GM12891 (cell line): ENCODE measurements around the gene TAF1B.

Source experiments
- PAX5 ChIP-seq: IDR thresholded peaks from 2 replicates; pipeline ENCODE4 v1.6.1; 2011; ENCODE audit warnings: low read length, moderate library complexity, mild to moderate bottlenecking; ENCODE audit not compliant: insufficient read depth, severe bottlenecking
- POLR2A ChIP-seq: IDR thresholded peaks from 2 replicates; pipeline ENCODE4 v1.6.1; 2011; ENCODE audit warnings: low read depth, low read length, control low read depth
- POLR2AphosphoS5 ChIP-seq: IDR thresholded peaks from 2 replicates; pipeline ENCODE4 v1.6.1; 2011; ENCODE audit warnings: low read depth, low read length, control low read depth
- POU2F2 ChIP-seq: IDR thresholded peaks from 2 replicates; pipeline ENCODE4 v1.6.1; 2011; ENCODE audit warnings: low read depth, mild to moderate bottlenecking, control low read depth, low read length, moderate library complexity
- SPI1 ChIP-seq: IDR thresholded peaks from 2 replicates; pipeline ENCODE4 v1.6.1; 2011; ENCODE audit warnings: low read depth, low read length, control low read depth
- TAF1 ChIP-seq: IDR thresholded peaks from 2 replicates; pipeline ENCODE4 v1.6.1; 2011; ENCODE audit warnings: low read depth, low read length, control low read depth

DNA sequence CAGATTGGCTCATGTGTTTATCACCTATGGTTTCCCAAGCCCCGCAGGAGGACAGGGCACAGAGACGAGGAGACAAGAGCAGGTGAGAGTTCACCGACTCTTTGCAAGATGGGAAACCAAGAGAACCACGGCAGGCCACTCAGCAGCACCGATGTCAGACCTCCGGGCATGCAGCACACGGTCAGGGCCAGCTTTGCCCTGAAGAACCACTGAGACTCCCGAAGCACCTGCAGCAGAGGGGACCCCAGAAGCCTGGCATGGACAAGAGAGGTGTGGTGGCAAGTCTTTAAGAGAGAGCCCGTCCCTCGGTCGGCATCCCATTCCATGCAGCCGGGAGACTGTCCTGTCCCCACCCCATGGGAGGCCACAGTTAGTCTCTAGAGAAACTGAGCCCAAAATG lies 36.6 kb upstream of the TAF1B start:
- TF ChIP-seq POLR2A (no peak), POLR2AphosphoS5 (no peak), SPI1 (no peak), TAF1 (no peak), POU2F2 (no peak), PAX5 (no peak)
